Measurements from ENCODE around the gene EPHA3.

The EPHA3 gene

GRCh38 chr3:89079944-89080343 is 27.5 kb upstream of the EPHA3 start:
- no peak overlapping the region for H2AFZ ChIP-seq (ENCODE audit: low read length)
- H3K4me1 ChIP-seq (ENCODE audit: insufficient read depth, low read length, poor library complexity, severe bottlenecking), result no peaks in the 10 kb centered on the region
- no peaks in the 10 kb centered on the region for H3K36me3 ChIP-seq (ENCODE audit: insufficient read depth, low read length)
- TF ChIP-seq EZH2phosphoT487 (IDR thresholded peaks at IDR 0.05; ENCODE audit: borderline replicate concordance), result no peak
- TF ChIP-seq CTCF (conservative IDR thresholded peaks at IDR 0.05; ENCODE audit: low read length), result no peak
- no peaks in the 10 kb centered on the region for H3K79me2 ChIP-seq (ENCODE audit: insufficient read depth, low read length)
- no peaks in the 10 kb centered on the region for H3K27me3 ChIP-seq (ENCODE audit: insufficient read depth, low read length, poor library complexity, severe bottlenecking)
- H3K9me2 ChIP-seq (replicated peaks; ENCODE audit: low read depth, low read length), result no peaks in the 10 kb centered on the region
- H3K9ac ChIP-seq (ENCODE audit: low read depth, low read length, poor library complexity, severe bottlenecking), result no peak overlapping the region
- no peaks in the 10 kb centered on the region for H3F3A ChIP-seq (ENCODE audit: low read depth)
- H3K4me3 ChIP-seq (ENCODE audit: low read length, poor library complexity, severe bottlenecking), result no peak overlapping the region
- H4K20me1 ChIP-seq (ENCODE audit: insufficient read depth, low read length, poor library complexity, severe bottlenecking), result no peaks in the 10 kb centered on the region
- H3K9me3 ChIP-seq (ENCODE audit: insufficient read depth, low read depth, low read length), result no peaks in the 10 kb centered on the region
- H3K4me2 ChIP-seq (ENCODE audit: low read depth, low read length, poor library complexity, severe bottlenecking), result no peak overlapping the region

- H3K9me3 ChIP-seq (ENCODE audit: insufficient read depth, low read depth, low read length), result no peaks in the 10 kb centered on the region
- H3K79me2 ChIP-seq (ENCODE audit: insufficient read depth, low read length), result no peaks in the 10 kb centered on the region
- no peaks in the 10 kb centered on the region for H3F3A ChIP-seq (ENCODE audit: low read depth)
- H3K4me1 ChIP-seq (ENCODE audit: insufficient read depth, low read length, poor library complexity, severe bottlenecking), result peaks cover 2% of the 10 kb centered on the region
- no peak overlapping the region for H2AFZ ChIP-seq (ENCODE audit: low read length)
- no peak for TF ChIP-seq CTCF (conservative IDR thresholded peaks at IDR 0.05; ENCODE audit: low read length)
- TF ChIP-seq EZH2phosphoT487 (IDR thresholded peaks at IDR 0.05; ENCODE audit: borderline replicate concordance), result no peak
- H3K9ac ChIP-seq (ENCODE audit: low read depth, low read length, poor library complexity, severe bottlenecking), result no peak overlapping the region
- H3K9me2 ChIP-seq (replicated peaks; ENCODE audit: low read depth, low read length), result no peaks in the 10 kb centered on the region
- no peaks in the 10 kb centered on the region for H3K36me3 ChIP-seq (ENCODE audit: insufficient read depth, low read length)
- no peaks in the 10 kb centered on the region for H3K27me3 ChIP-seq (ENCODE audit: insufficient read depth, low read length, poor library complexity, severe bottlenecking)
- H3K4me2 ChIP-seq (ENCODE audit: low read depth, low read length, poor library complexity, severe bottlenecking), result no peak overlapping the region
- H3K4me3 ChIP-seq (ENCODE audit: low read length, poor library complexity, severe bottlenecking), result no peak overlapping the region
- H4K20me1 ChIP-seq (ENCODE audit: insufficient read depth, low read length, poor library complexity, severe bottlenecking), result no peaks in the 10 kb centered on the region
These were observed 19.6 kb upstream of the EPHA3 start for GRCh38 chr3:89087851-89088250.

GRCh38 chr3:89098173-89098572 is 9.2 kb upstream of the EPHA3 start:
- H3K9ac ChIP-seq (ENCODE audit: low read depth, low read length, poor library complexity, severe bottlenecking), result no peak overlapping the region
- H3K27me3 ChIP-seq (ENCODE audit: insufficient read depth, low read length, poor library complexity, severe bottlenecking), result no peaks in the 10 kb centered on the region
- H3F3A ChIP-seq (ENCODE audit: low read depth), result no peaks in the 10 kb centered on the region
- H2AFZ ChIP-seq (ENCODE audit: low read length), result no peak overlapping the region
- no peaks in the 10 kb centered on the region for H3K9me3 ChIP-seq (ENCODE audit: insufficient read depth, low read depth, low read length)
- no peak for TF ChIP-seq EZH2phosphoT487 (IDR thresholded peaks at IDR 0.05; ENCODE audit: borderline replicate concordance)
- TF ChIP-seq CTCF (conservative IDR thresholded peaks at IDR 0.05; ENCODE audit: low read length), result no peak
- H4K20me1 ChIP-seq (ENCODE audit: insufficient read depth, low read length, poor library complexity, severe bottlenecking), result no peaks in the 10 kb centered on the region
- no peaks in the 10 kb centered on the region for H3K4me1 ChIP-seq (ENCODE audit: insufficient read depth, low read length, poor library complexity, severe bottlenecking)
- H3K9me2 ChIP-seq (replicated peaks; ENCODE audit: low read depth, low read length), result no peaks in the 10 kb centered on the region
- H3K36me3 ChIP-seq (ENCODE audit: insufficient read depth, low read length), result no peaks in the 10 kb centered on the region
- H3K4me3 ChIP-seq (ENCODE audit: low read length, poor library complexity, severe bottlenecking), result no peak overlapping the region
- no peaks in the 10 kb centered on the region for H3K79me2 ChIP-seq (ENCODE audit: insufficient read depth, low read length)
- no peak overlapping the region for H3K4me2 ChIP-seq (ENCODE audit: low read depth, low read length, poor library complexity, severe bottlenecking)
